MM.1S (cell line): ENCODE measurements around the gene PKD1.

Experiments
- CTCF ChIP-seq: fragments of 300-600 bp; sonication (generic); IDR thresholded peaks from 2 replicates; pipeline ENCODE4 v1.5.1; 2016; ENCODE audit warnings: antibody characterized with exemption, low read length, mixed read lengths
- EZH2phosphoT487 ChIP-seq: fragments of 300-600 bp; sonication (generic); IDR thresholded peaks from 2 replicates; pipeline ENCODE4 v1.6.1; 2018; ENCODE audit warnings: antibody characterized with exemption, low read length

- TF ChIP-seq EZH2phosphoT487: no peak
- TF ChIP-seq CTCF: no peak
Measured at GRCh38 chr16:2170080-2170479, 34.4 kb upstream of the PKD1 start.
